GOT3 (cell line): ENCODE results near the gene AIFM3.
A peak's percentile ranks its signal among the peaks of the same experiment; 100 is the strongest.

ENCODE experiments used
- DNase-seq: peaks from one replicate; lab custom pipeline; 2025; ENCODE audit warnings: mixed read lengths; lab: John Stamatoyannopoulos, UW

Gene AIFM3

DNA sequence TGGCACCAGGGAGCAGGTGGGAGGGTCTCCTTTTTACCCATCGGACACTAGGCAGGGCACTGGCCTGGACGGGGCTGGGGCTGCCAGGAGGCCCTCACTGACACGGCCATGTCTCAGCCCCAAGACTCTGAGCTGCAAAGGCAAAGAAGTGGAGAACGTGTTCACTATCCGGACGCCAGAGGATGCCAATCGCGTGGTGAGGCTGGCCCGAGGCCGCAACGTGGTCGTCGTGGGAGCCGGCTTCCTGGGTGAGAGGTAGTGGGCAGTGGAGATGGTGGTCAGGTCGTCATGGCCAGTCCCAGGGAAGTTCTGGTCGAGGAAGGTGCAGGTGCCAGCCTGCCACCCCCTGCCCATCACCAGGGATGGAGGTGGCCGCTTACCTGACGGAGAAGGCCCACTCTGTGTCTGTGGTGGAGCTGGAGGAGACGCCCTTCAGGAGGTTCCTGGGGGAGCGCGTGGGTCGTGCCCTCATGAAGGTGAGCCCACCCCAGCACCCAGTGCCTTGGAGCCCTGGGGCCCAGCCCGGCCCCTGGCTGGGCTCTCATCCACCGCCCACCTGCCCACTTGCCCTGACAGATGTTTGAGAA is 9.3 kb downstream of the AIFM3 start:
- DNase-seq = no peak

DNA sequence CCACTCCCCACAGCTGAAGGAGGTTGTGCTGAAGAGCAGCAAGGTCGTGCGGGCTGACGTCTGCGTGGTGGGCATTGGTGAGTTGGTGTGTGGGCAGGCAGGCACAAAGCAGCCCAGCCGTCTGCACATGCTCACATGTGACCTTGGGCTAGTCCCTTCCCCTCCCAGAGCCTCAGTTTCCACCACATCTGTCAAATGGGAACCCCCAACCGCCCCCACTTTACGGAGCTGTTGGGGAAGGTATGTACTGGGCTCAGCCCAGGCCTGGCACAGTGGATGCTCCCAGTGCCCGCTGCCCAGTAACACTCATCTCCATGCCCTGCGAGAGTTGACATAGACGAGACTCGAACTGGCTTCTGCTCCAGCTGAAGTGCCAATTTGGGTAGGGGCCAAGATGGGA is 10.0 kb downstream of the AIFM3 start:
- DNase-seq = no peak

DNA sequence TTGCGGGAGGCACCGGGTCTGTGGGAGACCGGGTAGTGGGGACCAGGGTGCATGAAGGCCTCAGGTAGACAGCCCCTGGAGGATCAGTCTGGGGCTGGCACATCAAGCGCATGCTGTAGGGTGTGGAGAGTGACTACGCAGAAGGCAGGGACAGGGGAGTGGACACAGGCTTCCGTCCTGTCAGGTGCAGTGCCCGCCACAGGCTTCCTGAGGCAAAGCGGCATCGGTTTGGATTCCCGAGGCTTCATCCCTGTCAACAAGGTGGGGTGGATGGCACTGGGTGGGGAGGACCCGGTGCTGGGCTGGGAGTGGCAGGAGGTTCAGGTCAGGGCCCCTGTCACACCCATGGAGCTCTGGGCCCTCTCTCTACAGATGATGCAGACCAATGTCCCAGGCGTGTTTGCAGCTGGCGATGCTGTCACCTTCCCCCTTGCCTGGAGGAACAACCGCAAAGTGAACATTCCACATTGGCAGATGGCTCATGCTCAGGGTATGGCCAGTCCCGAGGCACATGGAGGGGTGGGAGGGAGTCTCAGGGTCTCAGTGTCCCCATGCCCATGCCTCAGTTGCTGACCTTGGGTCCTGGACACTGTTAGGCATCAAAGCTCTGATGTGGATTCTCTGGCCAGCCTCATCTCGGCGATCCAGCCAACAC is 10.6 kb downstream of the AIFM3 start:
- DNase-seq = no peak

DNA sequence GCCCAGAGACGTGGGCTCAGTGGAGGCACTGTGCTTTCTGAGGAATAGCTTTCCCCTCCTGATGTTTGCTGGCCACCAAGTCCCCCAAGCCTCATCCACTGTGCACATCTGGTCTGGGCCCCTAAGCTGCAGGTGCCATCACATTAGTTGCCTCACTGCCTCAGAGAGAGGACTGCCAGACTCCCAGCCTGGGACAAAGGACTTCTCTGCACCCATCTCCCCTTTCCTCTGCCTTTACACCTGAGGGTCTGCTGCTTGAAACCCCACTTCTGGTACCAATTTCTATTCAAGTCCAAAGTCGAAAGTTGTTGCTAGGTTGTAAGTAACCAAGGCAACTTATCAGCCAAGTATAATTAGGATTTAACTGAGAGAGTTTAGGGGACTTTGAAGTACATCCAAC is 11.4 kb downstream of the AIFM3 start:
- no peak for DNase-seq

DNA sequence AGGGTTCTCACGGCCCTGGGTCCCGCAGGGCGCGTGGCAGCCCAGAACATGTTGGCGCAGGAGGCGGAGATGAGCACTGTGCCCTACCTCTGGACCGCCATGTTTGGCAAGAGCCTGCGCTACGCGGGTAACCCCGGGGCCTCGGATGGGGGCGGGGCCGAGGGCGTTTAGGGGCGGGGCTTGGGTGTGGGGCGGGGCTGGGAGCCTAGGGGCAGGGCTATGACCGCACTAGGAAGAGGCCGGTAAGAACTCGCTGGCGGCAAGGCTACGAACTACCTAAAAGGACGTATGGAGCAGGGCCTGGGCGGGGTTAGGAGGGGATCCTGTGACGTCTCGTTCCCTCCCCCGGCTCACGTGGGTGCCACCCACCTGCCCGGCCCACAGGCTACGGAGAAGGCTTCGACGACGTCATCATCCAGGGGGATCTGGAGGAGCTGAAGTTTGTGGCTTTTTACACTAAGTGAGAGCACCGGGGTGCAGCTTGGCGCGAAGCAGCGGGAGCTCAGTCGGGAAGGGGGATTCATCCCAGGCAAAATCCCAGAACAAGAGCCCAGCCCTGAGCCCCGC is 12.3 kb downstream of the AIFM3 start:
- DNase-seq = no peak

DNA sequence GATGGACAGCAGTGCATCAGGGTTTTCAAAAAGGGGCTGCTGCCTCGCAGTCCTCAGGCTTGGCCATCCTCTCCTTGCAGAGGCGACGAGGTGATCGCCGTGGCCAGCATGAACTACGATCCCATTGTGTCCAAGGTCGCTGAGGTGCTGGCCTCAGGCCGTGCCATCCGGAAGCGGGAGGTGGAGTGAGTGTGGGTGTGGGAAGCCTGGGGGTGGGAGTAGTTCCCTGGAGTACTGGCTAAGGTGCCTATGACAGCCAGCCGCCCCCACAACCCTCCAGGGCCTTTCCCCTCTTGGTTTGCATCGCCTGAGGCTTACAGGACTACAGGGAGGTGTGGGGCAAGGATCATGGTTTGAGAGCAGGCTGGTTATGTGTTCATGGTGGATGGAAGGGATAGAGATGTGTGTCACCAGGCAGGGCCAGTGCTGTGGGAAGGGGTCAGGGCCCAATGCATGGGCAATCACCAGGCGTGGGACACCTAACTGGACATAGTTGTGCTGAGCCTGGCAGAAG is 12.9 kb downstream of the AIFM3 start:
- DNase-seq = no peak

DNA sequence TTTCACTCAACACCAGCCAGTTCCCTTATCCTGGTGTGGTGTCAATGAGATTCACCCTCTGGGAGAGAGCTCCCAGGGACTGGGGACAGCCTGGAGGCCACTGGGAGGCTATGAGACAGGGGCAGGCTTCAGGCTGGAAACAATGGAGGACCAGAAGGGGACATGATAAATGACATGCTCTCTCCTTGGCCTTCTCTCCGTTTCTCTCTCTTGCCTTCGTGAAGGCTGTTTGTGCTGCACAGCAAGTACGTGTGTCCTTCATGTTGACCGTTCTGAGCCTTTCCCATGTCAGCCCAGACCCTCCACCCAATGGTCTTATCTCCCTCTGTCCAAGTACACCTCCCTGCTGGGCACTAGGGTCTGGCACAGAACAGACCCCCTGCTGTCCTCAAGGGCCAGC is 13.5 kb downstream of the AIFM3 start:
- DNase-seq = no peak

DNA sequence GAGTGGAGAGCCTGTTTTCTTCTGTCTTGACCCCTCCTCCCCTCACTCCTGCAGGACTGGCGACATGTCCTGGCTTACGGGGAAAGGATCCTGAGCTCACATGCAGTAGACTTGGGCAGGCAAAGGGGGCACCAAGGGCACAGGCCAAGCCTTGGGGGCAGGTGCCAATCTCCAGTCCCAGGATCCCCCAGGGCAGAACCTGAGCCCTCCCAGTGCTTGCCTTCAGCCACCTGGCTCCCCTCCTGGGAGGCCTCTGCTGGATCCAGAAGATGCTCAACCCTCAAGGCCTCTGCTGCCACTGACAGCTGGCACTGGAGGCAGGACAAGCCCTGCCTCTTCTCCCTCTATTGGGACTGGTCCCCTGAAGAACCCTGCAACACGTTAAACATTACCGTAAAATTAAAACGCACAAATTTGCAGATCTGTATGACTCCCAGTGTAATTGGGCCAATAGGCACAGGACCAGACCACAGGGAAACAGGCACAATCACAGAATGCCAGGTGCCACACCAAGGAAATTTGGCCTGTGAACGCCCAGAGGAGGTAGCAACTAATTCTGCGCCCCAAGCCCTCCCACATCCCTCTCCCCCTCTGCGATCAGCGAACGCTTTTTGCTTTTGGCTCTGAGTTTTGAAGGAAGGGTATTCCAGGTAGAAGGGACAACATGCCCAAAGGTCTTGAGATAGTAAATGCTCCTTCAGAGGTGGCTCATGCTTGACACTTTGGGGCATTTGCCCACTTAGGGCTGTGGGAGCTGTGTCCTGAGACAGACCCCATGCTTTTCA is 14.1 kb downstream of the AIFM3 start:
- no peak for DNase-seq

DNA sequence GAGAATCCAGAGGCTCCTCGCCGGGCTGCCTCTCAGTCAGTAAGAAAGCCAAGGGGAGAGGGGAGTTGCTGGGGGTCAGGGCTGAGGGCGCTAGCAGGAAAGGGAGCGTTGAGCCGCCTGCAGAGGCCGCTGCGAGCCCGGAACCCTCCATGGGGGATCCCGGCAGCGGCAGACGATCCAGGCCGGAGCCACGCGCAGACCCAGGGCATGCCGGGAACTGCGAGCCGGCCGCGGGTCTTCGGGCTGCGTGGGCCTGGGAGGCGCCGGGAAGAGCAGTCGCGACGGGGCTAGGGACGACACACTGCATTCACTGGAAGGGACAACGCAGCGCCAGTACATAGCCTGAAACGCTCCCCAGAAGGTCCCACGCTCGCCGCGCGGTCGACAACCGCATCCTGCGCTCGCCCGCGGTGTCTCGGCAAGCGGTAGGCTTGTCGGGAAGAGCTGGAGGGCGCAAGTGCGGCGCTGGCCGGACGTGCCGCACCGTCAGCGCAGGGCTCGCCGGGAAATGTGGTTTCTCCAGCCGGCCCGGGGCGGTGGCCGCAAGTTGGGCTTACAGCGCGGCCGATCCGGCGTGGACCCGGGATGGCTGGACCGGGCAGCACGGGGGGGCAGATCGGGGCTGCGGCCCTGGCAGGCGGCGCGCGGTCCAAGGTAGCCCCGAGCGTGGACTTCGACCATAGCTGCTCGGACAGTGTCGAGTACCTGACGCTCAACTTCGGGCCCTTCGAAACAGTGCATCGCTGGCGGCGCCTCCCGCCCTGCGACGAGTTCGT is 14.9 kb downstream of the AIFM3 start, which contains the start of gene LZTR1:
Gene LZTR1, plus strand, starts transcription at position 511 of the 776 bp plus-strand sequence. Its CDS starts 75 bp downstream, at position 586.
- peak; percentile 63 for DNase-seq

DNA sequence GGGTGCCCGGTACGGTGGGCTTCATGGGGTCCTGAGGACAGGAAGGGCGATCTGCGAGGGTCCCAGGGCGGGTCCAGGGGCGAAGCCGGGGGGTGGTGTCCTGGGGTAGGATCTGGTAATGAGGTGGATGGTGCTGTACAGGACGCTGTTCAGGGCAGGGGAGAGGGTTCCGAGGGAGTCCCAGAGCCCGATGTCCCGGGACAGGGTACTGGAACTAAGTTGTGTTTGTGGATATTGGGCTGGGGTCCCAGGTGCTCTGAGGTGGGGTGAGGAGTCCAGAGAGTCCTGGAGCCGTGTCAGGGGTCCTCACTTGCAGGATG is 15.5 kb downstream of the AIFM3 start:
- DNase-seq = no peak

DNA sequence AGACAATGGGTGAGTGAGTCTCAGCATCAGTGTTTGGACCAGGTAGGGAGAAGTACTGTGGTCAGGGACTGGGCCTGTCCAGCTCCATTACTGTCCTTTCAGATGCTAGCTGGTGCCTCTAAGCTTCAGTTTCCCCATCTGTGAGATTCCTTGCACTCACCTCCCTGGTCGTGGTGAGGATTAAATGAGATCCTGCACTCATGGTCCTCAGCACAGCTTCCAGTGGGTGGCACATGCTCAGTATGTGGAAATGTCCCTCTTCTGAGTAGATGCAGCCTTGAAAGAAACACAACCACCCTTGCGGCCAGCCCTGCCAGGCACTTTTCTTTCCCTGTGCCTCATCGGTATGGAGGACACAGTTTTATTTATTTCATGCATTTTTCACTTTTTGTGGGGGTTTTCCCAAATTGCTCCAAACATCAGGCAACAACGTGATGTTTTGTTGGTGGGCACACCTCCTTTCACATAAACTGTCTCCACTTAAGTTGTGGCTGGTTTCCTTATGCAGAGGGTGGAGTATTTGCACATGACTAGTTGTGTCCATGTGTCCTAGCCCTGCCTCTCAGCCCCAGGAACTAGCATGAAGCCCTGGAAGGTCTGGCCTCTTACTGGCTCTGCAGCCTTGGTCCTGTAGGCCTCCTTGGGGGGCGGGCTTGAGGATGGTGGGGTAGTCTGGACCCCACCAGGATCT is 16.2 kb downstream of the AIFM3 start:
- DNase-seq = no peak

DNA sequence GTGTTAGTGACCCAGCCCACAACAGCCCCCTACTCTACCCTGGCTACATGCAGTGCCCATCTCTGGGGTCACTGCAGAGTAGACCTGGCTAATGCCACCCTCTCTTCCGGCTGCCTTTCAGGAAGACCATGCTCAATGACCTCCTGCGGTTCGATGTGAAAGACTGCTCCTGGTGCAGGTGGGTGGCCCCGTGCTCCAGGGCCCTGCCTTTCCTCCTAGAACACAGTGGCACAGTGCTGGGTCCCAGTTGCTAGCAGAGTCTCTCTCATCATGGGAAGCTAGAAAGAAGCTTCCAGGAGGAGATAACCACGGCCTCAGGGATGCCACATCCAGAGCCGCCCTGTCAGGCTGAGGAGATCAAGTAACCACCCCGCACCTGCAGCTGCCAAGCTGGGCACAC is 18.7 kb downstream of the AIFM3 start:
- DNase-seq = no peak

DNA sequence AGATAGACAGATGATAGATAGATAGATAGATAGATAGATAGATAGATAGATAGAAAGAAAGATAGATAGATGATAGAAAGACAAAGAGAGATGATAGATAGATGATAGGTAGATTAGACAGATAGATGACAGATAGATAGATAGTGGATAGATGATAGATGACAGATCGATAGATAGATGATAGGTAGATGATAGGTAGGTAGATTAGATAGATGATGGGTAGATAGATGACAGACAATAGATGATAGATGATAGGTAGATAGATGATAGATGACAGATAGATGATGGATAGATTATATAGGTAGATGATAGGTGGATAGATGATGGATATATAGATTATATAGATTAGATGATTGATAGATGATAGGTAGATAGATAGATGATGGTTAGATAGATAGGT is 19.3 kb downstream of the AIFM3 start:
- DNase-seq = no peak

DNA sequence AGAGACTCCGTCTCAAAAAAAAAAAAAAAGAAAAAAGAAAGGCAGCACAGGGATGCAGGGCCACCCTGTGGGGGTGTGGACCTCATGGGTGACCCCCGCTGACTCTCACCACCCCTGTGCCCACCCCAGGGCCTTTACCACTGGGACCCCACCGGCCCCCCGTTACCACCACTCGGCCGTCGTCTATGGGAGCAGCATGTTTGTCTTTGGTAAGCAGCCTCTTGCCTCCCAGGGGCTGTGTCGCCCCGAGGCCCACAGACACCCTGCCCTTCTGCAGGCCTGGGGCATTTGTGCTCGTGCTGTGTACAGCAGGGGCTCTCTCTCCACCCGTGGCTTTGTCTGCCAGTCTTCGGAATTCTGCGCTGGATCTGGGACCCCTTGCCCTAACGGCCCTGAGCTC is 20.3 kb downstream of the AIFM3 start:
- no peak for DNase-seq

DNA sequence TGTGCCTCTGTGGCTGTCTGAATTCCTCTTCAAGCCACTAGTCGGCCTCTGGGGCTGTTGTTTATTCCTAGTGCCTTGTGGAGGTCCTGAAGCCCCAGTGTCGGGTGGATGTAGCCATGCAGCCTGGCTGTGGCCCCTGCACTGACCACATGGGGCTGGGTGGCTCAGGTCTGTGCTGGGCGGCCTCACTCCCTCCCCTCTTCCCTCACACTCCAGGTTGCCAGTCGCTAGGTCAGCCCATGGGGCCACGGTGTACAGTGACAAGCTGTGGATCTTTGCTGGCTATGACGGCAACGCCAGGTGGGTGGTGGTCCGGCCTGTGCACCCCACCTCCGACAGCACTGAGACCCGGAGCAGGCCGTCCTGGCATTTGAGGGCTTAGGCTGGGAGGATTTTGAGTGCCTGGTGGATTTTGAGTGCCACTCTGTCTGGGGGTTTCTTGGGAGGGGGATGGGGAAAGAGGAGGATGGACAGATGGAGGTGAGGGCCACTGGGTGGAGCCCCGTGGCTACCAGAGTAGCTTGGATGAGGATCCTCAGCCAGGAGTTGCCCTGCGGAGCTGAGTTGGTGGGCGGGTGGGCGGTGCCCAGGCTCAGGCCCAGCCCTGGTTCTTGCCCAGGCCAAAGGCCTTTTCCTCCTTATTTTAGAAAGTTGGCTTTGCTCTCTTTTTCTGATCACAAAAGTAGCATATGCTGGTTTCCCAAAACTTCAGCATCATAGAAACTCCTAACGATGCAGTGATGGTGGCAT is 21.7 kb downstream of the AIFM3 start:
- no peak for DNase-seq

DNA sequence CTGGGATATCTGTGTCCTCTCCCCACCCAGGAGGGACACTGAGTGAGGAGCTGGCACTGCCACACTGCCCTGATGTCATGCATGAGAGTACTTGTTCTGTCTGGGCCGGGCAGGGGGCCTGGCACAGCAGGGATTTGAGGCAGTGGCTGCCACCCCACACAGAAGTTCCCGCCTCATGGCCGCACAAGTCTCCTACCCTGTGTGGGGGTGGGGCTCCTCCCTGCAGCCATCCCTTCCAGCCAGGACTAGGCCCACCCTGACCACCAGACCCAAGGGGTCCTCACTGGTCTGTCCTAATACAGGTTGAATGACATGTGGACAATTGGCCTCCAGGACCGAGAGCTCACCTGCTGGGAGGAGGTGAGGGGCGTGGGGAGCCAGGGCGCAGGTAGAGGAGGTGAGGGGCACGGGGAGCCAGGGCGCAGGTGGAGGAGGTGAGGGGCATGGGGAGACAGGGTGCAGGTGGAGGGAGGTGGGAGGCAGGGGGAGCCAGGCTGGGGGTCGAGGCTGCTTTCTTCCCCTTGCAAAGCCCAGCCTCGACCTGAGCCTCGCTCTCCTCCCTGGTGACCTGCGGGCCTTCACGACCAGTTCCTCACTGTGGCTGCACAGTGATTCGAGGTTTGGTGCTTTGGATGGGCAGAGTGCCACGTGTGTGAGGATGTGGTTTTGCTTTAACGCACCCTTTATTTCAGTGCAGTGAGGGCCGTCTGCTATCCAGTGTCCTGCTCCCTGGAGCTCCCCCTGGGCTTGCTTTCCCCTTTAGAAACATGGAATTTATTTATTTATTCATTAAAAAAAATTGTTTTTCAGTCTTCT is 22.5 kb downstream of the AIFM3 start:
- DNase-seq = no peak

DNA sequence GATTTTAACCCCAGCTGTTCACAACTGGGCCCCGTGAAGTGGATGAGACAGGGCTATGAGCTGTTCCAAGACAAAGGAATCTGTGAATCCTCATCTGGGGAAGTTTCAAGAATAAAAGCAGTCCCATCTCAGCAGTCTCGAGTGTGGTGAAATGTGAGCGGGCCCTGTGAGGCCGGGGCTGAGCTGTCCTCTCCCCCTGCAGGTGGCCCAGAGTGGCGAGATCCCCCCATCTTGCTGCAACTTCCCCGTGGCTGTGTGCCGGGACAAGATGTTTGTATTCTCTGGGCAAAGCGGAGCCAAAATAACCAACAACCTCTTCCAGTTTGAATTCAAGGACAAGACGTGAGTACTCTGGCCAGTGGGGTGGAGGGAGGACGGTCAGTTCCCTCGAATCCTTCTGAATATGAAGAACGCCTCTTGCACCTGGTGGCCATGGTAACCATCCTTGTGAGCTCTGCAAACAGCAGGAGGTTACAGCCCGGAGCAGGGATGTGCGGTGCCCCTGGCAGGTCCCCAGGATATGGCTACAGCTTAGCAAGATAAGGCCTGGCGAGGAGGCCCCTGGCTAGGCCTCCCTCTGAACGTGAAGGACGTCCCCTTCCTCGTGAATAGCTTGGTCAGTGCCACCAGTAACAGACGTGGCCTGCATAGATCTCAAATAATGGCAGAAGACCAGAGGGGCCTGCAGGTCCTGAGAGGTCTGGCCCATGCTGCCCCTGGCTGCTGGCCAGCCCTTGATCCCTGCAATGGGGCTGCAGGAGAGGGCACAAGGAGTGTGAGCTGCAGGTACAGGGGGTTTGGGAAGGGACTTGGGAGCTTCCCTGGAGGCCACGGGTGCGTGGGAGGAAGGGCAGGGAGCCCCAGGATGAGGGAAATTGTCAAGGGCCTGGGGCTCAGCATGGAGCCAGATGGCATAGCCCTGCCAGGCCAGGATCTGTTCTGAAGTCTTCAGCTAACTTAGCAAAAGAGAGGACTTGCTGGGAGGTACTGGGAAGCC is 23.4 kb downstream of the AIFM3 start:
- DNase-seq = no peak

DNA sequence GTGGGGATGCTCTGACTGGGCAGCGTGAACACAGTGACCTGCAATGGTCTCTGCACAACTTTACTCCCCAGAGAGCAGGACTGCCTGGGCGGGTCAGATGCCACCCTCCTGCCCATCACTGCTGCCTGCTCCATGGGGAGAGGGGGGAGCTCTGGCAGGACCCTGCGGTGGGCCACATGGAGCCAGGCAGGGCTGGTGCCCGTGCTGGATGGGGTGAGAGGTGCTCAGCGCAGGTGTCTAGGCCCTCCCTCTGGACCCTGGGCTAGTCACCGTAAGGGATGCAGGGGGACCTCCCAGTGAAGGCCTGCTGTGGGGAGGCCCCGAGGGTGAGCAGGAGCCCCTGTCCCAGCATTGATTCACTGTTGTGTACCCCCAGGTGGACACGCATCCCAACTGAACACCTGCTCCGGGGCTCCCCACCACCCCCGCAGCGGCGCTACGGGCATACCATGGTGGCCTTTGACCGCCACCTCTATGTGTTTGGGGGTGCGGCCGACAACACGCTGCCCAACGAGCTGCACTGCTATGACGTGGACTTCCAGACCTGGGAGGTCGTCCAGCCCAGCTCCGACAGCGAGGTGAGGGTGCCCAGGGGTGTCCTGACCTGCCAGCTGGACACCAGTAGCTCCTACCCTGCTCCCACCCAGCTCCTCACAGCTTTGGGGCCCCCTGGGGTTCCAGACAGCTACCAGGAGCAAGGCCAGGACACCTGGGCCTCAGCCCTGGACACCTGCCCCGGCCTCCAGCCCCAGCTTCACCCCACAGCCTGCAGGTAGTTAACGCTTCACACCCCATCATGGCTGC is 24.4 kb downstream of the AIFM3 start:
- no peak for DNase-seq
